Vagina (tissue), 2 donors: ENCODE results near the gene CIAO3. TPM values are rescaled to one million over a fixed set of nuclear protein-coding genes. Genes with fewer than 3 reads are reported as not detected.

Source experiments
- DNase-seq, 2 donors: peaks; one replicate each; pipeline ENCODE4 v3.0.0-alpha.2; 2017; ENCODE audit errors: extremely low spot score in 2 of 2
- H3K27ac ChIP-seq: fragments of 200-600 bp; sonication (generic); one replicate; pipeline ENCODE4 v1.5.1; 2019
- H3K27me3 ChIP-seq: fragments of 200-600 bp; sonication (generic); one replicate; pipeline ENCODE4 v1.5.1; 2019
- H3K36me3 ChIP-seq, 2 donors: fragments of 200-600 bp; sonication (generic); one replicate each; pipeline ENCODE4 v1.5.1; 2017 to 2019
- H3K4me1 ChIP-seq: fragments of 200-600 bp; sonication (generic); one replicate; pipeline ENCODE4 v1.5.1; 2019
- H3K4me3 ChIP-seq, 2 donors: fragments of 200-600 bp; sonication (generic); 1 replicate in 1 of 2; 2 replicates in 1 of 2; pipeline ENCODE4 v1.5.1; 2016 to 2019
- H3K9me3 ChIP-seq: fragments of 200-600 bp; sonication (generic); one replicate; pipeline ENCODE4 v1.5.1; 2019
- CTCF ChIP-seq, 3 experiments: fragments of 450-650 bp in 2 of 3; fragments of 200-600 bp in 1 of 3; sonication (generic) in 1 of 3; IDR thresholded peaks; one replicate each; pipeline ENCODE4 v1.5.1; 2017 to 2019; ENCODE audit warnings: antibody characterized with exemption in 3 of 3, mild to moderate bottlenecking in 2 of 3, moderate library complexity in 2 of 3
- POLR2A ChIP-seq, 2 donors: fragments of 450-650 bp; IDR thresholded peaks; one replicate each; pipeline ENCODE4 v1.6.1; 2017; ENCODE audit warnings: antibody characterized with exemption in 2 of 2, mild to moderate bottlenecking in 2 of 2, moderate library complexity in 2 of 2
- POLR2AphosphoS5 ChIP-seq, 2 donors: sonication (generic); formaldehyde crosslinking; IDR thresholded peaks; one replicate each; pipeline ENCODE4 v1.9.0; 2017; ENCODE audit warnings: antibody characterized with exemption in 2 of 2, mild to moderate bottlenecking in 2 of 2, low read depth in 1 of 2; ENCODE audit not compliant: insufficient read depth in 1 of 2
- intact Hi-C: fragments of 100-400 bp; cut with DNase I; formaldehyde crosslinking; loops from one replicate; pipeline ENCODE4 v1.15.1; 2023
- total RNA-seq: library from RNA; depleted of rRNA; stranded (reverse); fragments of >200 nt; gene quantifications from one replicate; pipeline ENCODE4 v1.2.3, GENCODE V29; 2016

The CIAO3 gene
- total RNA-seq, 1 donor from 2014 or later, result 32.7 TPM

DNA sequence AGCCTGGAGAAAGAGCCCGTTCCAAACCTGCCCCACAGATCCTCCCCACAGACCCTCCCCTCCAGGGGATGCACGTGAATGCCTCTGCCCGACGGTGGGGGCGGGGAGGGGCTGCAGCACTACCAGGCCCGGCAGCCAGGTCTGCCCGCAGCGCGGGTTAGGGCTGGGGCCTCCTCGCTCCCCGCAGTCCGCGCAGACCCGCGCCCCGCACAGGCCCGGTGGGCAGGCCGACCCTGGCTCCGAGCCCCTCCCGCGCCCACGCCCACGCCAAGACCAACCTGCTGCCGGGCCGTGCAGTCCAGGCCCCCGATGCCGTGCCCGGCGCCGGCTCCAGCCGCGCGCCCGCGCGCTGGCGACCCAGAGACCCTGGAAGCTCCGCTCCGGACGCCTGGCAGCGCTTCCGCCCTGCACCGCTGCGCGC lies 47.2 kb upstream of the CIAO3 start, which contains the start of gene RPUSD1:
RPUSD1 (minus strand) TSS at position 404 of the 421 bp plus-strand sequence. CDS start 644 bp downstream, outside the sequence.
- TF ChIP-seq POLR2AphosphoS5 (IDR thresholded peaks at IDR 0.05; ENCODE audit: insufficient read depth in 1 of 2, low read depth in 1 of 2) (no peak), POLR2A (IDR thresholded peaks at IDR 0.05) (no peak), CTCF (IDR thresholded peaks at IDR 0.05) (no peak)
- intact Hi-C loops, result loop anchor here (5.0 kb wide), 1 partner anchor 66 kb away; the partner anchor contains the start of gene ANTKMT
- no peaks in the 10 kb centered on the region for H3K27me3 ChIP-seq
- peak within 1 kb of the TSS; percentile 62 for H3K27ac ChIP-seq
- DNase-seq, result no peak
- peaks cover 0 to 8% of the 10 kb centered on the region in 2 donors for H3K36me3 ChIP-seq
- H3K9me3 ChIP-seq, result no peaks in the 10 kb centered on the region
- H3K4me1 ChIP-seq, result peaks cover 38% of the 10 kb centered on the region
- H3K4me3 ChIP-seq, result peak within 1 kb of the TSS; percentile 98 to 99

DNA sequence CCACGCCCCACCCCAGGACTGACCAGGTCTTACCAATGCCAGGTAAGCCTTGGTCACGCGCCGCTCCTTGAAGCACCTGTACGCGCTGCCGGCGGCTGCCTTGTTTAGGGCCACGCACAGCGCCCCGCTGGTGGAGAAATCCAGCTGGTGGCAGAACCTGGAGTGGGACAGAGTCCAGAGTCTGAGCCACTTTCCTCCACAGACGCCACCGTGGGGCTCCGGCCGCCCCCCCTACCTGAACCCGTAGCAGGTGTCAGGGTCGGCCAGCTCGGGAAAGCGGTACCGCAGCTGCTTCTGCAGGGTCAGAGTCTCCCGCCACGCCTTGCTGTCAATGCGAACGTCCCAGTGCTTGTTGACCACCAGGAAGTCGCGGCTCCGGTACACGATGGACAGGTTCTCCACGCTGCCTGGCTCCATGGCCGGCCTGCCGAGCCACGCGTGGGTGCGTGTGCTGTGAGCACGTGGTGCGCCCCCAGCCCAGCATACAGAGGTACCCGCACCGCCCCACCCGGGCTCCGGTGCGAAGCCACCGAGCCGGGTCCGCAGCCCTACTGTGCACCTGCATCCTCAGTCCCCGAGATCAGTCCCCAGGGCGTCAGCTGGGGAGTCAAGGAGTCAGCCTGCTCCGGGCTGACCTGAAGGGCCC lies 46.6 kb upstream of the CIAO3 start:
- H3K27me3 ChIP-seq, result no peaks in the 10 kb centered on the region
- DNase-seq, result no peak
- peaks cover 43% of the 10 kb centered on the region for H3K4me1 ChIP-seq
- intact Hi-C loops, result loop anchor here (5.0 kb wide), 1 partner anchor 65 kb away; the partner anchor contains the start of gene ANTKMT
- H3K4me3 ChIP-seq, result peak overlapping the region; percentile 98 to 99
- TF ChIP-seq POLR2AphosphoS5 (IDR thresholded peaks at IDR 0.05; ENCODE audit: insufficient read depth in 1 of 2, low read depth in 1 of 2) (no peak), POLR2A (IDR thresholded peaks at IDR 0.05) (no peak), CTCF (IDR thresholded peaks at IDR 0.05) (no peak)
- peaks cover 0 to 8% of the 10 kb centered on the region in 2 donors for H3K36me3 ChIP-seq
- H3K9me3 ChIP-seq, result no peaks in the 10 kb centered on the region
- peak overlapping the region; percentile 62 for H3K27ac ChIP-seq

DNA sequence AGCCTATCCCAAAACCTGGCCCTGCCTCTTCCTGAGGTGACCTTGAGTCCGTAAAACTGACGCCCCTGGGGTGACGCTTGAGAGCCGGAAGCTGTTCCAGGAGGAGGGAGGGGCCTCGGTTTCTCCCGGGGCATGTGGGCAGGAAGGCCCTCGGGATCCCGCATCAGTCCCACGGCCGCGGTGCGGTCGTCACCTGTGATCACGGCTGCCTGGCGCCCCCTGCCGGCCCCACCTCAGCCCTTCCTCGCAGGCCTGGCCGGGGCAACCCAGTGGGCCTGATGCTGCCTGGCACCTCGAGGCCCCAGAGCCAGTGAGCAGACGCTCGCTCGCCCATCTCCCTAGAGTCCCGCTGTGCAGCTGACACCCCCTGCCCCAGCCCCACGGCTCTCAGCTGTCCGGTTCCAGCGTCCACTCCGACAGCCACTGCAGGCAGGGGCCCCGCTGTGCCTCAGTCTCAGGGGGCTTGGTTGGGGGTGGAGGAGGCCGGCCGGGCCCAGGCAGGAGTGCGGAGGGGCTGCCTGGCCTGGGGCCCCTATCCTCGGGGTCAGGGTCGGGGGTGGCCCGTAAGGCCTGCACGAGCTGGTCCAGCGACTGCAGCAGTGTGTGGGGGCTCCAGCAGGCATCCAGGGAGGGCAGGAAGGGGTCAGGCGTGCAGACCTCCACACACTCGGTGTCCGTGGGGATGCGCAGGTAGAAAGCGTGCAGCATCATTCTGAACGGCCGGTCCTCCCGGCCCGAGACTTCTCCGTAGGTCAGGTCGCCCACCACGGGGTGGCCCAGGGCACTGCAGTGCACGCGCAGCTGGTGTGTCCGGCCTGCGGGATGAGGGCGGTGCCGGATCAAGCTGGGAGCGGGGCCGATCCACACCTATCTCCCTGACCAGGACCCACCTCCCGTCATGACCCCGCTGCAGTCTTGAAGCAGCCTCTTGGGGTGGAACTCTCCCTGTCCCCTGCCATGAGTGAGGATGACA lies 45.1 kb upstream of the CIAO3 start:
- intact Hi-C loops, result loop anchor here (5.0 kb wide), 1 partner anchor 64 kb away; the partner anchor contains the start of gene ANTKMT
- no peak for DNase-seq
- Histone ChIP-seq H3K4me1 (peaks cover 43% of the 10 kb centered on the region), H3K9me3 (no peaks in the 10 kb centered on the region), H3K27me3 (no peaks in the 10 kb centered on the region), H3K27ac (no peak overlapping the region), H3K4me3 (no peak overlapping the region), H3K36me3 (peaks cover 0 to 8% of the 10 kb centered on the region in 2 donors)
- TF ChIP-seq CTCF (IDR thresholded peaks at IDR 0.05), result peak; percentile 43 to 50 (median 43)
- no peak for TF ChIP-seq POLR2AphosphoS5 (IDR thresholded peaks at IDR 0.05; ENCODE audit: insufficient read depth in 1 of 2, low read depth in 1 of 2)
- no peak for TF ChIP-seq POLR2A (IDR thresholded peaks at IDR 0.05)

GRCh38 chr16:784431-784830 lies 43.6 kb upstream of the CIAO3 start:
- no peaks in the 10 kb centered on the region for H3K9me3 ChIP-seq
- peaks cover 40% of the 10 kb centered on the region for H3K4me1 ChIP-seq
- TF ChIP-seq POLR2A (IDR thresholded peaks at IDR 0.05), result no peak
- TF ChIP-seq POLR2AphosphoS5 (IDR thresholded peaks at IDR 0.05; ENCODE audit: insufficient read depth in 1 of 2, low read depth in 1 of 2), result no peak
- no peak for TF ChIP-seq CTCF (IDR thresholded peaks at IDR 0.05)
- no peak overlapping the region for H3K27ac ChIP-seq
- H3K27me3 ChIP-seq, result no peaks in the 10 kb centered on the region
- H3K4me3 ChIP-seq, result no peak overlapping the region
- no peak for DNase-seq
- intact Hi-C loops, result no loop called here
- H3K36me3 ChIP-seq, result peaks cover 0 to 8% of the 10 kb centered on the region in 2 donors
